Measurements from ENCODE around the gene TMEM242.

TMEM242 gene

GRCh38 chr6:157270916-157271315 lies 52.4 kb downstream of the TMEM242 start:
- DNase-seq (ENCODE audit: low spot score): no peak
- no peak for TF ChIP-seq CTCF (IDR thresholded peaks at IDR 0.05; ENCODE audit: extremely low read depth, missing control alignments)

GRCh38 chr6:157270308-157270707 lies 53.0 kb downstream of the TMEM242 start:
- no peak for TF ChIP-seq CTCF (IDR thresholded peaks at IDR 0.05; ENCODE audit: extremely low read depth, missing control alignments)
- DNase-seq (ENCODE audit: low spot score): no peak

- no peak for DNase-seq (ENCODE audit: low spot score)
- no peak for TF ChIP-seq CTCF (IDR thresholded peaks at IDR 0.05; ENCODE audit: extremely low read depth, missing control alignments)
Observed at GRCh38 chr6:157269261-157269794, 54.0 kb downstream of the TMEM242 start.

GRCh38 chr6:157268835-157269234 lies 54.5 kb downstream of the TMEM242 start:
- TF ChIP-seq CTCF (IDR thresholded peaks at IDR 0.05; ENCODE audit: extremely low read depth, missing control alignments): no peak
- DNase-seq (ENCODE audit: low spot score): no peak

- no peak for DNase-seq (ENCODE audit: low spot score)
- no peak for TF ChIP-seq CTCF (IDR thresholded peaks at IDR 0.05; ENCODE audit: extremely low read depth, missing control alignments)
Observed at GRCh38 chr6:157268396-157268795, 54.9 kb downstream of the TMEM242 start.

GRCh38 chr6:157267654-157268053 lies 55.7 kb downstream of the TMEM242 start:
- no peak for TF ChIP-seq CTCF (IDR thresholded peaks at IDR 0.05; ENCODE audit: extremely low read depth, missing control alignments)
- no peak for DNase-seq (ENCODE audit: low spot score)

- TF ChIP-seq CTCF (IDR thresholded peaks at IDR 0.05; ENCODE audit: extremely low read depth, missing control alignments): no peak
Observed at GRCh38 chr6:157267109-157267611, 56.2 kb downstream of the TMEM242 start.

More at GRCh38 chr6:157267109-157267611, 56.2 kb downstream of the TMEM242 start:
- no peak for DNase-seq (ENCODE audit: low spot score)

All from GM20000 (cell line).